Epithelial cell of alveolus of lung (primary cell): ENCODE results near the gene RNF26. TPM values are rescaled to one million over a fixed set of nuclear protein-coding genes. Genes with fewer than 3 reads are reported as not detected.

Experiments used
- total RNA-seq: library from RNA; depleted of rRNA; stranded (reverse); fragments of >200 nt; gene quantifications from 2 replicates; pipeline ENCODE4 v1.2.1, GENCODE V29; 2015

RNF26 gene
- total RNA-seq = 21.7 and 24.7 TPM in 2 replicates

GRCh38 chr11:119334174-119334930 lies at the start of gene RNF26:
Gene RNF26 (plus strand): TSS chr11:119334527. CDS start chr11:119335123, 596 bp downstream.

DNA sequence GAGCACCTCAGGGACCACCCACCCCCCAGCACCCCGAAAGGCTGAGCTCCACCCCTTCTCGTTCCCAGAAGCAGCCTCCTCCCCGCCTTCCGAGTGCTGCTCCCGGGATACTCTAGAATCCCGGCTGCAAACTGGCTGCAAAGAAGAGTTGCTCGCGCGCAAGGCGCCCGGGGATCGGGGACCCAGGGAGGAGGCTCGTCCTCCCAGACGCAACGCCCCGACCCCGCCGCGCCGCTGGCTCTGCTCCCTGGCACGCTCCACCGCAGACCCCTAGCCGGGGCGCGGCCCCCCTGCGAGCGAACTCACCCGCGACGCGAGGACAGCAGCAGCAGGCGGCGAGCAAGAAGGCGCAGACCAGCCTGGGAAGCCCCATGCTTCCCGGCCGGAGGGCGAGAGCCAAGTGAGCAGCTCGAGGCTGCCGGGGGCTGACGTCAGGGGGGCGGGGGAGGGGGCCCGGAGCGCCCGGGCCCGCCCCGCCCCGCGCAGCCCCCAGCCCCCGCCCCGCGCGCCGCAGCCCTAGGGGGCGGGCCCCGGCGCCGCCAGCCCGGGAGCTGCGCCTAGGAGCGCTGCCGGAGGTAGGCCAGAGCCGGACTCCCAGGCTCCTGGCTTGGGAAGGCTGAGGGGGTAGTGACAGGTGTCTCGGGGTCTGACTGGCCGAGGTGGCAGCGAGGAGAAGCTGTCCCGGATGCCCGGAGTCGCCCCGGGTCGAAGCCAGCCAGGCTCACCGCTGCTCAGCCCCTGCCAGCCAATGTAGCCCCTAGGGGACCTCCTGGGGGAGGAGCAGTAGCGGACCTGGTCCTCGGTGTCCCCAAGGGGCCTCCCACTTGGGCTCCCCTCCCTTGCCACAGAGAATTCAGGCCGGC lies 17.4 kb upstream of the RNF26 start, which contains the start of gene MCAM:
MCAM (minus strand) TSS at position 402 of the 863 bp plus-strand sequence; CDS start at position 373, 29 bp downstream.

GRCh38 chr11:119340335-119341221 lies 6.3 kb downstream of the RNF26 start, which contains the start of gene C1QTNF5:
Gene C1QTNF5 (minus strand): TSS chr11:119340883. CDS start chr11:119340397, 486 bp downstream.

DNA sequence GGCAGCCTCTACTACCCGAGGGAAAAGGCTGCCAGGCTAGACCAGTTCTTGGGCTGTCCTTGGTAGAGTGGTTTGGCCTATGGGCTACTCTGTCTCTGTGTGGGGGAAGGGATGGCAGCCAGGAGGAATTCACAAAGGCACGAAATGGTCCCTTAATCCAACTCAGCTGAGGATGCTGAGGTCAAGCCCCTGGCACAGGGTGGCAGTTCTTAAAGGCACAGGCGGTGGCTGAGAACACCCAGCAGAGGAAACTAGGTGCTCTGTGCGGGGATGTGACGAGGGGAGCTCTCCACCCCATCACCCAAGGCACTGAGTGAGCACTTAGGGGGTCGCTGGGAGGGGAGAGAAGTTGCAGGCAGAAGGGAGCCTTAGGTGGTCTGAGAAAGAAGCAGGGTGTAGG lies 12.3 kb downstream of the RNF26 start, which contains the start of gene MFRP:
MFRP (minus strand) TSS at position 101 of the 400 bp plus-strand sequence. CDS start 192 bp downstream, outside the sequence.

GRCh38 chr11:119381181-119381988 lies 47.1 kb downstream of the RNF26 start, which contains the start of gene USP2:
Gene USP2 (minus strand): TSS chr11:119381690. CDS start chr11:119373480, 8,210 bp downstream.

Other genes with a start within 250 kb of the RNF26 start
- gene HMBS, start 249.6 kb upstream of the RNF26 start, total RNA-seq = 41.4 and 51.0 TPM in 2 replicates
- gene DPAGT1, start 232.7 kb upstream of the RNF26 start, total RNA-seq = 31.3 and 32.2 TPM in 2 replicates
- gene C2CD2L, start 227.2 kb upstream of the RNF26 start, total RNA-seq = 5.6 and 6.0 TPM in 2 replicates
- 10.1 and 15.5 TPM in 2 replicates for gene HINFP, start 212.9 kb upstream of the RNF26 start, total RNA-seq
- 0.26 and 0.72 TPM in 2 replicates for gene ABCG4, start 185.5 kb upstream of the RNF26 start, total RNA-seq
- 8.5 and 8.9 TPM in 2 replicates for gene NLRX1, start 165.8 kb upstream of the RNF26 start, total RNA-seq
- gene NHERF4, start 149.1 kb upstream of the RNF26 start, total RNA-seq = not detected in 2 replicates
- gene CBL, start 128.2 kb upstream of the RNF26 start, total RNA-seq = 15.8 and 16.5 TPM in 2 replicates
- 216 and 225 TPM in 2 replicates for gene MCAM, start 17.4 kb upstream of the RNF26 start, total RNA-seq
- gene C1QTNF5, start 6.4 kb downstream of the RNF26 start, total RNA-seq = 11.9 and 37.4 TPM in 2 replicates
- 0.08 TPM in 1 of 2 replicates, not detected in the other for gene MFRP, start 12.2 kb downstream of the RNF26 start, total RNA-seq
- 0.26 and 0.40 TPM in 2 replicates for gene USP2, start 47.2 kb downstream of the RNF26 start, total RNA-seq
- gene THY1, start 88.6 kb downstream of the RNF26 start, total RNA-seq = 57.8 and 249 TPM in 2 replicates